Left ventricle myocardium superior (tissue), 1 donor: ENCODE results near the gene PPM1M. TPM values are rescaled to one million over a fixed set of nuclear protein-coding genes. Genes with fewer than 3 reads are reported as not detected.

Source experiments
- ATAC-seq: fragments of 200-7000 bp; cut with Tn5 transposase; one replicate; pipeline ENCODE4 v1.9.1; 2020; ENCODE audit warnings: mild to moderate bottlenecking, moderate library complexity
- DNase-seq: peaks from one replicate; pipeline ENCODE4 v3.0.0-alpha.2; 2020
- intact Hi-C: fragments of 100-400 bp; cut with micrococcal nuclease; formaldehyde crosslinking; loops from one replicate; pipeline ENCODE4 v1.11.0; 2022
- long read RNA-seq: library from polyadenylated mRNA; unstranded; transcript quantifications from one replicate; pipeline ENCODE4 v2.0.0, GENCODE V29; 2021
- total RNA-seq: library from RNA; stranded (reverse); fragmentation: NEBNext Ultra II Directional; extraction: Animal tissue kit (Norgen Biotek cat#: 25700); gene quantifications from one replicate; pipeline ENCODE4 v1.2.1, GENCODE V29; 2021
- donor health status: DM: no; HTN: yes; CAD: no; lungs with severe emphysema.

Gene PPM1M
- 9.0 TPM for total RNA-seq
- long read RNA-seq, transcript PPM1M-202 (10 exons, 2,193 nt) = major isoform, 16 of 30 reads
- long read RNA-seq, partial matches to known transcripts = 5 of 30 reads
- long read RNA-seq, other reads (novel, unspliced or antisense) = 9 of 30 reads

GRCh38 chr3:52245322-52246263 is at the start of gene PPM1M:
Gene PPM1M (plus strand): TSS chr3:52245759. CDS start chr3:52245825, 66 bp downstream.
- peak; percentile 77 for DNase-seq
- intact Hi-C loops = no loop called here
- peak; percentile 67 for ATAC-seq

- ATAC-seq = peak; percentile 5
- no peak for DNase-seq
- intact Hi-C loops = no loop called here
Measured at GRCh38 chr3:52195823-52196331, 49.7 kb upstream of the PPM1M start.

- no peak for DNase-seq
- ATAC-seq = peak; percentile 1
- intact Hi-C loops = no loop called here
Measured at GRCh38 chr3:52196977-52197376, 48.6 kb upstream of the PPM1M start.

GRCh38 chr3:52197499-52197841 is 48.1 kb upstream of the PPM1M start:
- DNase-seq (no peak), ATAC-seq (peak; percentile 2)
- intact Hi-C loops = no loop called here

- ATAC-seq (peak; percentile 86), DNase-seq (peak; percentile 98)
- intact Hi-C loops = no loop called here
Measured at GRCh38 chr3:52197842-52198625, 47.5 kb upstream of the PPM1M start, which contains the start of gene ALAS1. Gene ALAS1 (plus strand): TSS chr3:52198160. CDS start chr3:52199242, 1,082 bp downstream.

GRCh38 chr3:52198643-52199608 is 46.6 kb upstream of the PPM1M start:
- ATAC-seq = no peak
- DNase-seq = no peak
- intact Hi-C loops = no loop called here

GRCh38 chr3:52200981-52201679 is 44.4 kb upstream of the PPM1M start:
- intact Hi-C loops = no loop called here
- ATAC-seq (no peak), DNase-seq (no peak)

- intact Hi-C loops = no loop called here
- DNase-seq (no peak), ATAC-seq (no peak)
Measured at GRCh38 chr3:52202384-52203077, 43.0 kb upstream of the PPM1M start.

- DNase-seq (no peak), ATAC-seq (no peak)
- intact Hi-C loops = no loop called here
Measured at GRCh38 chr3:52203701-52204100, 41.9 kb upstream of the PPM1M start.

- intact Hi-C loops = no loop called here
Measured at GRCh38 chr3:52204337-52205073, 41.1 kb upstream of the PPM1M start.

GRCh38 chr3:52205727-52206372 is 39.7 kb upstream of the PPM1M start:
- intact Hi-C loops = no loop called here
- DNase-seq (no peak), ATAC-seq (no peak)

More at GRCh38 chr3:52204337-52205073, 41.1 kb upstream of the PPM1M start:
- no peak for ATAC-seq
- no peak for DNase-seq

- no peak for ATAC-seq
- intact Hi-C loops = no loop called here
Measured at GRCh38 chr3:52208556-52208955, 37.0 kb upstream of the PPM1M start.

GRCh38 chr3:52210037-52210436 is 35.5 kb upstream of the PPM1M start:
- no peak for ATAC-seq
- intact Hi-C loops = no loop called here
- no peak for DNase-seq

More at GRCh38 chr3:52208556-52208955, 37.0 kb upstream of the PPM1M start:
- DNase-seq = no peak

GRCh38 chr3:52210550-52211046 is 35.0 kb upstream of the PPM1M start:
- intact Hi-C loops = no loop called here
- DNase-seq (no peak), ATAC-seq (no peak)

GRCh38 chr3:52211268-52211891 is 34.2 kb upstream of the PPM1M start:
- intact Hi-C loops = no loop called here
- DNase-seq = no peak
- ATAC-seq = no peak

- no peak for DNase-seq
- no peak for ATAC-seq
- intact Hi-C loops = no loop called here
Measured at GRCh38 chr3:52213005-52213404, 32.6 kb upstream of the PPM1M start.
